Nephron progenitor cell (in vitro differentiated cells): ENCODE results near the gene ETV5.

Experiments used
- DNase-seq: peaks from one replicate; pipeline ENCODE4 v3.0.0; 2021
- H3K27ac Mint-ChIP-seq: 2 replicates; pipeline ENCODE4 v1.8.0; 2021; ENCODE audit warnings: mild to moderate bottlenecking, moderate library complexity, mixed read lengths
- H3K27me3 Mint-ChIP-seq: 2 replicates; pipeline ENCODE4 v1.8.0; 2021; ENCODE audit warnings: mild to moderate bottlenecking, low read depth, mixed read lengths; ENCODE audit not compliant: poor library complexity
- H3K36me3 Mint-ChIP-seq: 2 replicates; pipeline ENCODE4 v1.8.0; 2021; ENCODE audit warnings: low read depth, mixed read lengths
- H3K4me1 Mint-ChIP-seq: 2 replicates; pipeline ENCODE4 v1.8.0; 2021; ENCODE audit warnings: mixed read lengths
- H3K4me3 Mint-ChIP-seq: 2 replicates; pipeline ENCODE4 v1.8.0; 2021; ENCODE audit warnings: mild to moderate bottlenecking, moderate library complexity, mixed read lengths
- H3K9me3 Mint-ChIP-seq: 2 replicates; pipeline ENCODE4 v1.8.0; 2021; ENCODE audit warnings: mild to moderate bottlenecking, moderate library complexity, mixed read lengths
- CTCF ChIP-seq: fragments of 200-600 bp; sonication (generic); IDR thresholded peaks from 2 replicates; pipeline ENCODE4 v1.5.0; 2021; ENCODE audit warnings: antibody characterized with exemption

ETV5 gene

GRCh38 chr3:186097317-186097662, 11.6 kb downstream of the ETV5 start:
- H3K36me3 Mint-ChIP-seq, result peaks cover 39% of the 10 kb centered on the region
- no peaks in the 10 kb centered on the region for H3K9me3 Mint-ChIP-seq
- DNase-seq, result no peak
- no peak for TF ChIP-seq CTCF
- H3K27me3 Mint-ChIP-seq, result peaks cover 4% of the 10 kb centered on the region
- peaks cover 94% of the 10 kb centered on the region for H3K4me1 Mint-ChIP-seq
- H3K27ac Mint-ChIP-seq, result peak overlapping the region; percentile 90
- peak overlapping the region; percentile 87 for H3K4me3 Mint-ChIP-seq

GRCh38 chr3:186096290-186096689, 12.6 kb downstream of the ETV5 start:
- Mint-ChIP-seq H3K9me3 (no peaks in the 10 kb centered on the region), H3K27ac (peak overlapping the region; percentile 94), H3K27me3 (peaks cover 4% of the 10 kb centered on the region), H3K4me3 (peak overlapping the region; percentile 43), H3K36me3 (peaks cover 42% of the 10 kb centered on the region), H3K4me1 (peaks cover 97% of the 10 kb centered on the region)
- DNase-seq, result no peak
- TF ChIP-seq CTCF, result no peak

GRCh38 chr3:186095561-186096081, 13.3 kb downstream of the ETV5 start:
- H3K4me1 Mint-ChIP-seq, result peaks cover 98% of the 10 kb centered on the region
- DNase-seq, result no peak
- H3K36me3 Mint-ChIP-seq, result peaks cover 38% of the 10 kb centered on the region
- H3K27me3 Mint-ChIP-seq, result peaks cover 4% of the 10 kb centered on the region
- TF ChIP-seq CTCF, result no peak
- H3K27ac Mint-ChIP-seq, result peak overlapping the region; percentile 49
- no peak overlapping the region for H3K4me3 Mint-ChIP-seq
- no peaks in the 10 kb centered on the region for H3K9me3 Mint-ChIP-seq

GRCh38 chr3:186094696-186095425, 14.0 kb downstream of the ETV5 start:
- peaks cover 44% of the 10 kb centered on the region for H3K36me3 Mint-ChIP-seq
- no peak for DNase-seq
- TF ChIP-seq CTCF, result no peak
- H3K4me3 Mint-ChIP-seq, result no peak overlapping the region
- H3K4me1 Mint-ChIP-seq, result peaks cover 96% of the 10 kb centered on the region
- peak overlapping the region; percentile 49 for H3K27ac Mint-ChIP-seq
- peaks cover 4% of the 10 kb centered on the region for H3K27me3 Mint-ChIP-seq
- no peaks in the 10 kb centered on the region for H3K9me3 Mint-ChIP-seq

- Mint-ChIP-seq H3K9me3 (no peaks in the 10 kb centered on the region), H3K4me1 (peaks cover 90% of the 10 kb centered on the region), H3K27ac (peak overlapping the region; percentile 45), H3K4me3 (no peak overlapping the region), H3K36me3 (peaks cover 49% of the 10 kb centered on the region), H3K27me3 (peaks cover 4% of the 10 kb centered on the region)
- DNase-seq, result no peak
- no peak for TF ChIP-seq CTCF
Measured at GRCh38 chr3:186094271-186094670, 14.6 kb downstream of the ETV5 start.
